GM18909 (cell line): ENCODE measurements around the gene PCDH17.

Experiments
- ATAC-seq: cut with Tn5 transposase; IDR thresholded peaks from one replicate; pipeline ENCODE4 v1.9.1; 2021; ENCODE audit warnings: mild to moderate bottlenecking; ENCODE audit not compliant: unreplicated experiment, poor library complexity

The PCDH17 gene

DNA sequence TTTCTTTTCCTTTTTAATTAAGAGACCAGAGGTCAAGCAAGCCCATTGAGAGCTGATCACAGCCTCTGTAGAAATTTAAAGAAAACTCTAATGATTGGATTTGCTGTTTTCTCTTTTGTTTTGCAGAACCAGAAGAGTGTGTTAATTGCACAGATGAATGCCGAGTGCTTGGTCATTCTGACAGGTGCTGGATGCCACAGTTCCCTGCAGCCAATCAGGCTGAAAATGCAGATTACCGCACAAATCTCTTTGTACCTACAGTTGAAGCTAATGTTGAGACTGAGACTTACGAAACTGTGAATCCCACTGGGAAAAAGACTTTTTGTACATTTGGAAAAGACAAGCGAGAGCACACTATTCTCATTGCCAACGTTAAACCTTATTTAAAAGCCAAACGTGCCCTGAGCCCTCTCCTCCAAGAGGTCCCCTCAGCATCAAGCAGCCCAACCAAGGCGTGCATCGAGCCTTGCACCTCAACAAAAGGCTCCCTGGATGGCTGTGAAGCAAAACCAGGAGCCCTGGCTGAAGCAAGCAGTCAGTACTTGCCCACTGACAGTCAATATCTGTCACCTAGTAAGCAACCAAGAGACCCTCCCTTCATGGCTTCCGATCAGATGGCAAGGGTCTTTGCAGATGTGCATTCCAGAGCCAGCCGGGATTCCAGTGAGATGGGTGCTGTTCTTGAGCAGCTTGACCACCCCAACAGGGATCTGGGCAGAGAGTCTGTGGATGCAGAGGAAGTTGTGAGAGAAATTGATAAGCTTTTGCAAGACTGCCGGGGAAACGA, 93.1 kb downstream of the PCDH17 start:
- ATAC-seq = no peak

DNA sequence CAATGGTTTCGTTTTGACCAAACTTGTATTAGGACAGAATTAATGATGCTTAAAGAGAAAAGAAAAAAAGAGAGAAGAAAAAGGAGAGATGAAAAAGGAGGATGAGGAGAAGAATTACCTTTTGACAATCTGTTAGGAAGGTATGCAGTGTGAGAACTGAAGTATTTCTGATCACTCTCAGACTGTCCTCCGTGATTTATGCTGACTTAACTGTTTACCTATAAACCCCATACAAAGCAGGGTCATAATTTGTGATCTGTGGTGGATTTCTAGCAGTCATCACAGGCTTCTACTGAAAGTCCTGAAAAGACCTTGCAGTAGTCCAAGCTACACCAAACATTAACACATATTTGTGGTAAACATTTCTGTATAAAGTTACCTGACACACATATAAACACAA, 93.9 kb downstream of the PCDH17 start:
- no peak for ATAC-seq

DNA sequence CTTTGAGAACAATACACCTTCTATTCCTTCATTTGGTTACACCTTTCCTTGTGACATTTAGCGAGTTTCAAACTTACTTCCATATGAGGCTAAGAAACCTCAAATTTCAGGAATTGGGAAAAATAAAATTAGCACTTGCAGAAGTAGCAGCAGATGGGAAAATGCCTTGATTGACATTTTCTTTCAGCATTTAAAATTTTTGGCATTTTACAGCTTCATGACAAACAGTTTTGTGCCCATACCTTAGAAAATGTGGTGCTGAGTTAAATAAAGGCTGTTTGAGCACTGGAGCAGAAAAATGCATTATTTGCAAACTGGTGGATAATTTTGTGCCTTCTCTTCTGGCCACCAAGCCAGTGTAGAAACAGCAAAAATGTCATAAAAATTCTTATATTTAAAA, 95.4 kb downstream of the PCDH17 start:
- ATAC-seq = no peak

DNA sequence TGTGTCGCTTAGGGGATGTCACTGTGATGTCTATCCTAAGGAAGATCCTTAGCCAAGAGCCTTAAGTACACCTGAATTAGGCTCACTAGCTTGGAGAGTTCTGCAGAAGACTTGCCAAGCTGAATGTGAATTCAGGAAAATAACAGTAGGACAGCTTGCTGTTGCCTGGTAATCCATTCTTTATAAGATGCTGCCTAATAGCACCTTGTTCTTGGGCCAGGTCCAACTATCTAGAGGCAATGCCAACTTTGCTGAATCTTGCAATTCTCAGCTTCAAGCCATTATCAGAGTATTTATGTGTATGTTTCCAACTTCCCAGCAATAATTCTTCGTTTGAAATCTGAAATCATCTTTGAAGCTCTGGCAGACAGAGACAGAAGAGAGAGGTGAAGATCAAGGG, 102.8 kb downstream of the PCDH17 start:
- no peak for ATAC-seq

DNA sequence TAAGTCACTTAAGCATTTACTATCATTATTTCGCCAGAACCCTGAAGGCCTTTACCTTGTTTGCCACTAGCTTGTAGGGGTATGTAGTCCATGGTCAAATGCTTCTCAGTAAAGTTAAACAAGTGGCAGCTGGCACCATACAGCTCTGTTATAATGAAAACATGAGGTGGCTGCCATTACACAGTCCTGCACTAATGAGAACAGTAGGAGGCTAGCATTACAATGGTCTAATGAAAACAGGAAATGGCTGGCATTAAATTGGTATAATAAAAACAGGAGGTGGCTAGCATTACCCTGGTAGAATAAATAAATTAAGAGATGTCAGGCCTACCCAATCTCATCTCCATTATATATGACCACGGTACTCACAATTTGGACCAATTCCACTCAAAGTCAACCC, 107.5 kb downstream of the PCDH17 start:
- no peak for ATAC-seq

DNA sequence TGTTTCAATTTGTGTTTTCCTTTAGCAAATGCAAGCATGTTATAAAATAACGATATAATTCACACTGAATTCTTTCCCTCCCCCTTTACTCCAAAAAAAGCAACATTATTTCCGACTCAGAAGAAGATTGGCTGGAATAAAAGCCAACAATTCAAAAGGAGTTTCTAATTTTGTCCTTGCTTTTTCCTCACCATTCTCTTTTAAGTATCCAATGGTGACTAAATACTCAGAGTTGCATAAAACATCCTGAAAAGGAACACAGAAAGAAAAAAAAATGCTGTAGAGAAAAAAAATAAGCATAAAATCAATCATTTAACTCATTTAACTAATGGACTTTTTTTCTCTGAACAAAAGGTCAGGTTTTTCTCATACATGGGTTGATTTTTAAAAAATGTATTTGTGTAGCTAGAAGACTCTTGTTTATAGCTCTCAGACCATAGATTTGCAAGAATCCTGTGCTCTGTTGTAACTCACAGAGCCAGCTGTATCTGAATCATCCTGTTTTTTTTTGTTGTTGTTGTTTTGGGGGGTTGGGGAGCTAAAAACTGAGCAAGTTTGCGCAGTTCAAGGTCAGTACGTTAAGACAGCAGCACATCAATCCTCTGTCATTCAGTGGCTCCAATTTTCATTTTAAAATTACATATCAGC, 108.1 kb downstream of the PCDH17 start:
- no peak for ATAC-seq

DNA sequence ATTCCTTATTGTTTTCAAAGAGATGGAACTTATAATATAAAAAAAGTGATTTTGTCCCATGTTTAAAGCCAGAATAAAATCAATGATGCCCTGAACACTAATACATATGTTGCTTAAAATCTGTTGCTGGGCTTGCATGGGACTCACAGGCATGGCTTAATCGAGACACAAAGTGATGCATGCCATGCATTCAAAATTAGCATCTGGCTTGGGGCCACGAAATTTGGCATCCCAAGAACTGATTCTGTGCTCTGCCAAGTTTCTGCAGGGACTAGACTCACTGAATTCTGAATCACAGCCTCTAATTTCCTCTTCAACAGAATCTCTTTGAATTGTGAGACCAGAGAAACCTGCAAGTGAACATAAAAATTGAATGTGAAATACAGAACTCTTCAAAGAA, 109.2 kb downstream of the PCDH17 start:
- ATAC-seq = no peak

DNA sequence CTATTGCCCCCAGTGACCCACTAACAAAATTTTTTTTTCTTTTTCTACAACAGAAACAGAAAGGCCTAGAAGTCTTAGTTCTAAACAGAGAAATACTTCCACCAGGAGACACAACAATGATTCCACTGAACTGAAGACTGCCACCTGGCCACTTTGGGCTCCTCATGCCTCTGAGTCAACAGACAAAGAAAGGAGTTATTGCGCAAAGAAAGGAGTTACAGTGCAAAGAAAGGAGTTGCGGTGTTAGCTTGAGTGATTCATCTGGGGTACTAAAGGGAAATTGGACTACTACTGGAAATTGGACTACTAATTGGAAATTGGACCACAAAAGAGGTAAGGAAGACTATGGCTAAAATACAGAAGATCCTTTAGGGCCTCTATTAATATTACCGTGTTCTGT, 116.6 kb downstream of the PCDH17 start:
- ATAC-seq = no peak

DNA sequence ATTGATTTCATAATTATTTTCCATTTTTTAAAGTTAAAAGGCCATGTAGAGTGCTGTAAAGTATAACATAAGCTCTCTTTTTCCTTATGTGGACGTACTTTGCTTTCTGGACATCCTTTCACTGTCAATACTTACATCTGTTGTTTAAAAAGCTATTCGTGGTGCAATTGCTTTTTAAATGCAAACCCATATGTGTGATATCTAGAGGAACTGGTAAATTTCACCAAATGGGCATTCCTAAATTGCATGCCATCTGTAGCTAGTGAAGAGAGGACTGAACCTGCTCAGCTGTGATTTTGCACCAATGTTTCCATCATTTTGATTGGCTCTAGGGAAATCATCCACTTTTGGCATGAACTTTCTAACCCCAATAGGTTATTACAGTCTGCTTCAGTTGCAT, 129.4 kb downstream of the PCDH17 start:
- no peak for ATAC-seq

DNA sequence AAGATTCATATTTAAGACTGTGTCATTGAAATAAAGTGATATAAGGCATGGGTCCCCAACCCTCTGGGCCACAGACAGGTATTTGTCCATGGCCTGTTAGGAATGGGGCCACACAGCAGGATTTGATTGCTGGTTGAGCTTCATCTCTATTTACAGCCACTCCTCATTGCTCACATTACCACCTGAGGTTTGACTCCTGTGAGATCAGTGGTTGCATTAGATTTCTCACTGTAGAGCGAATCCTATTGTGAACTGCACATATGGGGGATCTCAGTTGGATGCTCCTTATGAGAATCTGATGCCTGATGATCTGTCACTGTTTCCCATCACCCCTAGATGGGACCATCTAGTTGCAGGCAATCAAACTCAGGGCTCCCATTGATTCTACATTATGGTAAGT, 132.1 kb downstream of the PCDH17 start:
- no peak for ATAC-seq
